ENCODE measurements around the gene FRMD4B.

The FRMD4B gene

GRCh38 chr3:69200384-69201068 is 185.4 kb downstream of the FRMD4B start:
- peak; percentile 47 for DNase-seq

GRCh38 chr3:69199942-69200341 is 185.9 kb downstream of the FRMD4B start:
- no peak for DNase-seq

GRCh38 chr3:69197922-69198530 is 187.9 kb downstream of the FRMD4B start:
- DNase-seq, result peak; percentile 64

- DNase-seq, result no peak
Measured at GRCh38 chr3:69197455-69197854, 188.4 kb downstream of the FRMD4B start.

- no peak for DNase-seq
Measured at GRCh38 chr3:69196876-69197275, 189.0 kb downstream of the FRMD4B start.

- no peak for DNase-seq
Measured at GRCh38 chr3:69194431-69195165, 191.3 kb downstream of the FRMD4B start.

GRCh38 chr3:69193749-69194148 is 192.1 kb downstream of the FRMD4B start:
- no peak for DNase-seq

- DNase-seq, result no peak
Measured at GRCh38 chr3:69191516-69191915, 194.4 kb downstream of the FRMD4B start.

GRCh38 chr3:69189487-69189886 is 196.4 kb downstream of the FRMD4B start:
- no peak for DNase-seq

GRCh38 chr3:69186575-69187093 is 199.3 kb downstream of the FRMD4B start:
- no peak for DNase-seq

GRCh38 chr3:69182588-69183316 is 203.1 kb downstream of the FRMD4B start:
- no peak for DNase-seq

GRCh38 chr3:69181592-69182211 is 204.2 kb downstream of the FRMD4B start:
- DNase-seq, result no peak

GRCh38 chr3:69180869-69181591 is 204.9 kb downstream of the FRMD4B start:
- no peak for DNase-seq

GRCh38 chr3:69179740-69180372 is 206.0 kb downstream of the FRMD4B start:
- no peak for DNase-seq

GRCh38 chr3:69178838-69179739 is 206.8 kb downstream of the FRMD4B start:
- no peak for DNase-seq

GRCh38 chr3:69178082-69178481 is 207.8 kb downstream of the FRMD4B start:
- no peak for DNase-seq

GRCh38 chr3:69174871-69175737 is 210.8 kb downstream of the FRMD4B start:
- DNase-seq, result no peak

GRCh38 chr3:69174445-69174844 is 211.4 kb downstream of the FRMD4B start:
- DNase-seq, result no peak

- DNase-seq, result no peak
Measured at GRCh38 chr3:69172058-69172457, 213.8 kb downstream of the FRMD4B start.

All from activated naive CD4-positive, alpha-beta T cell treated with anti-CD3 and anti-CD28 coated beads, Interleukin-2, amount 50 U/mL, for 16 hours (primary cell).